Smooth muscle cell (in vitro differentiated cells): Measurements from ENCODE around the gene CD79A. TPM values are rescaled to one million over a fixed set of nuclear protein-coding genes. Genes with fewer than 3 reads are reported as not detected.
"Not testable (repeated sequence)": the region's sequence is repeated elsewhere in the genome, so short reads cannot be mapped to it uniquely, and the experiment has no call there.

ENCODE experiments used
- DNase-seq: peaks from one replicate; lab custom pipeline; 2025; ENCODE audit not compliant: unreplicated experiment; lab: John Stamatoyannopoulos, UW
- H2AFZ ChIP-seq: fragments of 200-600 bp; sonication (generic); 2 replicates; pipeline ENCODE4 v1.6.0; 2016; ENCODE audit warnings: antibody characterized with exemption, low read depth, mild to moderate bottlenecking
- H3F3A ChIP-seq: fragments of 200-600 bp; sonication (generic); 2 replicates; pipeline ENCODE4 v1.6.0; 2017; ENCODE audit warnings: antibody characterized with exemption, low read depth
- H3K27ac ChIP-seq: fragments of 200-600 bp; sonication (generic); 2 replicates; pipeline ENCODE4 v1.5.1; 2016; ENCODE audit warnings: low read depth, mild to moderate bottlenecking
- H3K27me3 ChIP-seq: fragments of 200-600 bp; sonication (generic); 2 replicates; pipeline ENCODE4 v1.6.1; 2016; ENCODE audit warnings: low read depth, mild to moderate bottlenecking
- H3K36me3 ChIP-seq: fragments of 200-600 bp; sonication (generic); 2 replicates; pipeline ENCODE4 v1.5.1; 2016; ENCODE audit warnings: low read depth
- H3K4me1 ChIP-seq: fragments of 200-600 bp; sonication (generic); 2 replicates; pipeline ENCODE4 v1.5.1; 2016; ENCODE audit warnings: low read depth
- H3K4me2 ChIP-seq: fragments of 200-600 bp; sonication (generic); 2 replicates; pipeline ENCODE4 v1.6.0; 2016; ENCODE audit warnings: mild to moderate bottlenecking
- H3K4me3 ChIP-seq: fragments of 200-600 bp; sonication (generic); 2 replicates; pipeline ENCODE4 v1.5.1; 2016; ENCODE audit warnings: mild to moderate bottlenecking
- H3K79me2 ChIP-seq: fragments of 200-600 bp; sonication (generic); 2 replicates; pipeline ENCODE4 v1.6.0; 2016; ENCODE audit warnings: low read depth, mild to moderate bottlenecking
- H3K9ac ChIP-seq: fragments of 200-600 bp; sonication (generic); 2 replicates; pipeline ENCODE4 v1.6.0; 2016; ENCODE audit warnings: low read depth
- H3K9me3 ChIP-seq: fragments of 200-600 bp; sonication (generic); replicated peaks from 2 replicates; pipeline ENCODE4 v1.5.1; 2016; ENCODE audit warnings: low read depth
- H4K20me1 ChIP-seq: fragments of 200-600 bp; sonication (generic); 2 replicates; pipeline ENCODE4 v1.6.0; 2016; ENCODE audit warnings: low read depth
- CTCF ChIP-seq: fragments of 200-600 bp; sonication (generic); IDR thresholded peaks from 2 replicates; pipeline ENCODE4 v1.5.1; 2017; ENCODE audit warnings: borderline replicate concordance, mild to moderate bottlenecking, antibody characterized with exemption; ENCODE audit not compliant: insufficient read depth, poor library complexity, severe bottlenecking
- WGBS: methylation state at CpG from one replicate; pipeline ENCODE4 v1.1.7; 2016; ENCODE audit warnings: low lambda C conversion rate; 5-methylcytosine and 5-hydroxymethylcytosine counted together
- polyA plus RNA-seq: library from polyadenylated mRNA; unstranded; fragments of >200 nt; fragmentation: Nextera tagmentation; extraction: Ambion mirVana; gene quantifications from 2 replicates; pipeline ENCODE4 v1.2.1, GENCODE V29; 2016
- total RNA-seq: library from RNA; depleted of rRNA; stranded (reverse); fragments of >200 nt; gene quantifications from 2 replicates; pipeline ENCODE4 v1.2.3, GENCODE V29; 2014

The CD79A gene
- total and polyA plus RNA-seq, 2 experiments from 2014 or later, result 0.41 TPM; not detected in 1

GRCh38 chr19:41872775-41873647, 4.1 kb upstream of the CD79A start:
- TF ChIP-seq CTCF, result peak; percentile 46
- Histone ChIP-seq H3K27me3 (peaks cover 3% of the 10 kb centered on the region), H2AFZ (no peak overlapping the region), H3K9ac (no peak overlapping the region), H3K36me3 (no peaks in the 10 kb centered on the region), H4K20me1 (peaks cover 55% of the 10 kb centered on the region), H3K4me2 (no peak overlapping the region), H3K9me3 (no peaks in the 10 kb centered on the region), H3K4me1 (no peaks in the 10 kb centered on the region), H3K4me3 (no peak overlapping the region), H3F3A (peaks cover 40% of the 10 kb centered on the region), H3K27ac (no peak overlapping the region), H3K79me2 (peaks cover 3% of the 10 kb centered on the region)
- 50% methylated on average over 18 of the region's 18 CpGs for WGBS
- DNase-seq, result no peak

- H3K36me3 ChIP-seq, H3K79me2 ChIP-seq, H3K4me2 ChIP-seq, H3K27me3 ChIP-seq, H3K4me3 ChIP-seq, H3K27ac ChIP-seq, H3K4me1 ChIP-seq, H2AFZ ChIP-seq, H3K9ac ChIP-seq, H3K9me3 ChIP-seq, DNase-seq: not testable (repeated sequence)
- H3F3A ChIP-seq, result peaks cover 27% of the 10 kb centered on the region
- 83% methylated on average over 3 of the region's 3 CpGs for WGBS
- peaks cover 25% of the 10 kb centered on the region for H4K20me1 ChIP-seq
Measured at GRCh38 chr19:41875973-41876372, 1.1 kb upstream of the CD79A start.

- Histone ChIP-seq H3K27me3 (peaks cover 3% of the 10 kb centered on the region), H3K4me1 (no peaks in the 10 kb centered on the region), H3K9me3 (no peaks in the 10 kb centered on the region), H3F3A (peaks cover 16% of the 10 kb centered on the region), H3K4me3 (no peak overlapping the region), H3K79me2 (no peaks in the 10 kb centered on the region), H3K27ac (no peak overlapping the region), H4K20me1 (peaks cover 4% of the 10 kb centered on the region), H3K36me3 (no peaks in the 10 kb centered on the region), H2AFZ (no peak overlapping the region), H3K4me2 (no peak overlapping the region), H3K9ac (no peak overlapping the region)
- no peak for DNase-seq
- no peak for TF ChIP-seq CTCF
- 85% methylated on average over 17 of the region's 17 CpGs for WGBS
Measured at GRCh38 chr19:41877916-41878905, 1.1 kb downstream of the CD79A start.

- H3K9me3 ChIP-seq, result no peaks in the 10 kb centered on the region
- H3K79me2 ChIP-seq, result no peaks in the 10 kb centered on the region
- H3K36me3 ChIP-seq, result no peaks in the 10 kb centered on the region
- no peak overlapping the region for H3K4me2 ChIP-seq
- no peak overlapping the region for H2AFZ ChIP-seq
- peaks cover 3% of the 10 kb centered on the region for H3K27me3 ChIP-seq
- no peaks in the 10 kb centered on the region for H4K20me1 ChIP-seq
- H3K27ac ChIP-seq, result no peak overlapping the region
- no peaks in the 10 kb centered on the region for H3K4me1 ChIP-seq
- peaks cover 13% of the 10 kb centered on the region for H3F3A ChIP-seq
- WGBS, result 90% methylated on average over 20 of the region's 21 CpGs
- no peak for TF ChIP-seq CTCF
- no peak for DNase-seq
- H3K4me3 ChIP-seq, result no peak overlapping the region
- no peak overlapping the region for H3K9ac ChIP-seq
Measured at GRCh38 chr19:41879080-41879479, 2.0 kb downstream of the CD79A start.
